GM19372 (cell line): ENCODE measurements around the gene PSMD8.

Experiments used
- ATAC-seq: cut with Tn5 transposase; IDR thresholded peaks from one replicate; pipeline ENCODE4 v1.9.1; 2021; ENCODE audit warnings: mild to moderate bottlenecking, low read depth, moderate library complexity; ENCODE audit not compliant: unreplicated experiment

The PSMD8 gene

DNA sequence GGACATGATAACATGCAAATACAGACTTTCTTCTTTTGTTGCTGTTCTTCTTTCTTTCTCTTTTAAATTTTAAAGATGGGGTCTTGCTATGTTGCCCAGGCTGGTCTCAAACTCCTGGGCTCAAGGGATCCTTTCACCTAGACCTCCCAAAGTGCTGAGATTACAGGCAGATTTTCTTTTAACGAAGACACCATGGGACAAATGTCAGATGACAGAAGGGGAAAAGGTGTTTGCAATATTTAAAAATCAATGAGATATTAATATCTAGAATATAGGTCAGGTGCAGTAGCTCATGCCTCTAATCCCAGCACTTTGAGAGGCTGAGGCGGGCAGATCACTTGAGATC, 55.4 kb downstream of the PSMD8 start:
- ATAC-seq = no peak

DNA sequence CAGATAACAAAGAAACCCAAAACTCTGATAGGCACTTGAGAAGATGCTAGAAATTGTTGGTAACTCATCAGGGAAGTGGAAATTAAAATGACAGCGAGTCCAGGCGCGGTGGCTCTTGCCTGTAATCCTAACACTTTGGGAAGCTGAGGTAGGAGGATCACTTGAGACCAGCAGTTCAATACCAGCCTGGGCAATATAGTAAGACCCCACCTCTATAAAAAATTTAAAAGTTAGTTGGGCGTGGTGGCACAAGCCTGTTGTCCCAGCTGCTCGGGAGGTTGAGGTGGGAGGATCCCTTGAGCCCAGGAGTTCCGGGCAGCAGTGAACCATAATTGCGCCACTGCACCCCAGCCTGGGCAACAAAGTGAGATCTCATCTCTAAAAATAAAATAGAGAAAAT, 56.6 kb downstream of the PSMD8 start:
- ATAC-seq = no peak

DNA sequence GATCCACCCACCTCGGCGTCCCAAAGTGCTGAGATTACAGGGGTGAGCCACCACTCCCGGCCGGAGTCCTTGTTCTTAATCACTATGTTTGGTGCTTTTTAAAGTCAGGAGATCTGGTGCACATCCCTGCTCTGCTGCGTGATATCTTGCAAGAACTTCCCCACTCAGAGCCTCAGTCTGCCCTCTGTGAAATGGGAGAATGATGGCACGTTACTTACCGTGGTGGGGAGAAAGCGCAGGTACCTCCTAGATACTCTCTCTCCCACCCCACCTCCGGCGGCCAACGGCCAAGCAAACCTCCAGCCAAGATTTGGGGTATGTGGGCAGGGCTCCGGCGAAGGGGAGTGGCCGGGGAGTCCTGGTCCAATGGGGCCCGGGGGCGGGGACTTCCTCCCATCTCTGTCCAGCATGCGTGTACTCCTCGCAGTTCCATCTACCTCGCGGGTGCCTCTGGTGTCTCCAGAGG, 58.9 kb downstream of the PSMD8 start, which contains the start of gene RYR1:
RYR1 (plus strand) TSS at position 424 of the 466 bp plus-strand sequence. CDS start 139 bp downstream, outside the sequence.
- no peak for ATAC-seq
